Breast epithelium (tissue), 3 donors: ENCODE measurements around the gene PKMYT1.

Source experiments
- POLR2A ChIP-seq: fragments of 450-650 bp; IDR thresholded peaks from one replicate; pipeline ENCODE4 v1.6.1; 2016; ENCODE audit warnings: antibody characterized with exemption, mild to moderate bottlenecking, moderate library complexity
- TF ChIP-seq, protein P1 (sequence below), 3 donors: fragments of 450-650 bp; IDR thresholded peaks; one replicate each; pipeline ENCODE4 v1.5.1; 2016 to 2017; ENCODE audit warnings: antibody characterized with exemption in 3 of 3, mild to moderate bottlenecking in 3 of 3, moderate library complexity in 3 of 3

DNA sequence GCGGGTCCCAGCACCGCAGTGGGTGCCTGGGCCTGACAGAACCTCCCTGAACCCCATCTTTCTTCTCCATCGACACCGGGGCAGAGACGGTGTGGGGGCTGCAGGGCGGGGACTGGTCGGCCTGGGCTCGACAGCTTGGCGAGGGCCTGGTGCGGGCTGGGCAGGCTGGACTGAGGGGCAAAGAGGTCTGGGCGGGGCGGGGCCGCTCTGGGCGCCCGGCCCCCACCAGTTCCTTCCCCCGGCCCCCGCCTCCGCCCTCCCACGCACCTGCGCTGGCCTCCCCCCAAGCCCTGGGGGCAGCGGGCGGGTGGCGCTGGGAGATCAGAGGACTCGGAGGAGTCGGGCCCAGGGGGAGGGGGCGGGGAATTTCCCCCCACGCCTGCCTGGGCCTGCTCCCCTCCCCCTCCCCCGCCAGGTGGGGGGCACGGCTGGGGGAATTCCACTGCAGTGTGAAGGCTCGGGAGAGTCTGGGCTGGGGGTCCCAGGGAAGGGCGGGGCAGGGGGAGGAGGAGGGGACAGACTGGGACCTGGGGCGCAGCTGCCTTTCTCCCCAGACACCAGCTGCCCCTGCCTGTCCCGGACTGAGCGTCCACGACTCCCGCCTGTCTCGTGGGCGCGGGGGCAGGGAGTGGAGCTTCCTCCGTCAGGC, 17.0 kb downstream of the PKMYT1 start:
- TF ChIP-seq, protein P1, sequence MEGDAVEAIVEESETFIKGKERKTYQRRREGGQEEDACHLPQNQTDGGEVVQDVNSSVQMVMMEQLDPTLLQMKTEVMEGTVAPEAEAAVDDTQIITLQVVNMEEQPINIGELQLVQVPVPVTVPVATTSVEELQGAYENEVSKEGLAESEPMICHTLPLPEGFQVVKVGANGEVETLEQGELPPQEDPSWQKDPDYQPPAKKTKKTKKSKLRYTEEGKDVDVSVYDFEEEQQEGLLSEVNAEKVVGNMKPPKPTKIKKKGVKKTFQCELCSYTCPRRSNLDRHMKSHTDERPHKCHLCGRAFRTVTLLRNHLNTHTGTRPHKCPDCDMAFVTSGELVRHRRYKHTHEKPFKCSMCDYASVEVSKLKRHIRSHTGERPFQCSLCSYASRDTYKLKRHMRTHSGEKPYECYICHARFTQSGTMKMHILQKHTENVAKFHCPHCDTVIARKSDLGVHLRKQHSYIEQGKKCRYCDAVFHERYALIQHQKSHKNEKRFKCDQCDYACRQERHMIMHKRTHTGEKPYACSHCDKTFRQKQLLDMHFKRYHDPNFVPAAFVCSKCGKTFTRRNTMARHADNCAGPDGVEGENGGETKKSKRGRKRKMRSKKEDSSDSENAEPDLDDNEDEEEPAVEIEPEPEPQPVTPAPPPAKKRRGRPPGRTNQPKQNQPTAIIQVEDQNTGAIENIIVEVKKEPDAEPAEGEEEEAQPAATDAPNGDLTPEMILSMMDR (IDR thresholded peaks at IDR 0.05) = no peak
- no peak for TF ChIP-seq POLR2A
